ENCODE data around the gene FAM20B. TPM values are rescaled to one million over a fixed set of nuclear protein-coding genes. Genes with fewer than 3 reads are reported as not detected.

The FAM20B gene, protein sequence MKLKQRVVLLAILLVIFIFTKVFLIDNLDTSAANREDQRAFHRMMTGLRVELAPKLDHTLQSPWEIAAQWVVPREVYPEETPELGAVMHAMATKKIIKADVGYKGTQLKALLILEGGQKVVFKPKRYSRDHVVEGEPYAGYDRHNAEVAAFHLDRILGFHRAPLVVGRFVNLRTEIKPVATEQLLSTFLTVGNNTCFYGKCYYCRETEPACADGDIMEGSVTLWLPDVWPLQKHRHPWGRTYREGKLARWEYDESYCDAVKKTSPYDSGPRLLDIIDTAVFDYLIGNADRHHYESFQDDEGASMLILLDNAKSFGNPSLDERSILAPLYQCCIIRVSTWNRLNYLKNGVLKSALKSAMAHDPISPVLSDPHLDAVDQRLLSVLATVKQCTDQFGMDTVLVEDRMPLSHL
- 22.7 and 23.0 TPM in 2 replicates for total RNA-seq

DNA sequence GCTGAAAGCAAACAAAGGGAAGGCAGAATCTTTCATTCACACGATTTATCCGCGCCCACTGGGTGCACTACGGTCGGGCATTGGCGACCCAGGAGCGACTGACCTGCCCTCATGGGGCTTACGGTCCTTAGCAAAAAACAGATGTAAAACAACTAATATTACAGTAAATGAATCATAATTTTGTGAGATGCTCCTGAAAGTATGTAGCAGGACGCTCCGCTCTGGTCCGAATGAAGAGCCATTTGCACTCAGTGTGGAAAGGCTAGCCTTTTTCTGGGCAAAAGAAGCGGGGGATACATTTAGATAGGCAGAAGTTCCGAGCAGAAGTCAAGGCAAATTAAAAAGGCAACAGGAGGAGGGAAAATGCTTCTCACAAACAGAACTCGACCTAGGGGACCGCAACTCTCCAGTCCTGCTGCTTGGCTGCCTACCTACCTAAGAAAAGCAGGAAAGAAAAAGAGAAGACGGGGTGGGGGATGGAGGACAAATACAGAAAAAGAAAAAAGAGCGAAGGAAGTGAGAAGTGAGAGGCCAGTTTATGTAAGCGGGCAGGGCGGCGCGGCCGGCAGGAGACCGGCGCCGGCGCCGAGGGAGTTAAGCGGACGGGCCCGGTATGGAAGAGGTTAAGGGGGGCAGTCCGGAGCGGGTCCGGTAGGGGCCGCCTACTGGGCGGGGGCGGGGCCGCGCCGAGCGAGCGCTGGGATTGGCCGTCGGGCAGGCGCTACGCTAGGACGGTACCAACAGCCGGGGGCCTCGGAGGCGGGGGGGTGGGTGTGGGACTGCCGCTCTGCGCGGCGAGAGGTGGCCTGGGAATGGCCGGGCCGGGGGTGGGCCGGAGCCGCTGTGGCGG, at the start of gene FAM20B:
TSS of gene FAM20B (plus strand) at position 770 of the 850 bp plus-strand sequence. CDS start 17,954 bp downstream, outside the sequence.

DNA sequence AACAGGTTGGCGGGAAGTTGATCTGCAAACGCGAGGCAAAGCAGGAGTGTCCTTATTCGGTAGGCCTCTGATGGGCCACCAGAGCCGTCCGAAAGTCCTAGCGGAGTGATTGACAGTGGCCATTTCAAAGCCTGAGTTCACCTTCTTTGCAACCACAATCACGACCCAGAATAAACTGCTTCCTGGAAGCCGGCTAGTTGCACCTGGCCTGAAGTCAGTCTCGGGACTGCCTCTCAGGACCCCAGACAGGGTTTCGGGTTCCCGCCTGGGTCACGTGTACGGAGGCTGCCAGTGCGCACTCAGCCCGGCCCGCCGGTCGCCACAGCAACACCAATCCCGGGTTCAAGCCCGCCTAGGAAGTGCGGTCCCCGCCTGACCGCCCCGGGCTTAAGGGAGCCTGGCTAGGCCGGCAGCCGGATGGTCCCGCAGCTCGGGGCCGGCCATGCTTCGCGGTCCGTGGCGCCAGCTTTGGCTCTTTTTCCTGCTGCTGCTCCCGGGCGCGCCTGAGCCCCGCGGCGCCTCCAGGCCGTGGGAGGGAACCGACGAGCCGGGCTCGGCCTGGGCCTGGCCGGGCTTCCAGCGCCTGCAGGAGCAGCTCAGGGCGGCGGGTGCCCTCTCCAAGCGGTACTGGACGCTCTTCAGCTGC, 56.1 kb downstream of the FAM20B start, which contains the start of gene TOR3A:
TSS of gene TOR3A (plus strand) at position 384 of the 646 bp plus-strand sequence. CDS start at position 443, 59 bp downstream.

Other genes starting within 250 kb of the FAM20B start
- not detected in 2 replicates for gene ANGPTL1, start 154.8 kb upstream of the FAM20B start, total RNA-seq
- gene TOR3A, start 56.2 kb downstream of the FAM20B start, total RNA-seq, result 42.8 and 50.3 TPM in 2 replicates
- 45.0 and 47.9 TPM in 2 replicates for gene ABL2, start 203.8 kb downstream of the FAM20B start, total RNA-seq

All from mammary microvascular endothelial cell (primary cell).